SU-DHL-6 (cell line): Measurements from ENCODE around the gene ARHGAP26.

Experiments
- H2AFZ ChIP-seq: fragments of 200-600 bp; sonication (generic); 2 replicates; pipeline ENCODE4 v1.6.1; 2014; ENCODE audit warnings: low read depth, mild to moderate bottlenecking, moderate library complexity, mixed read lengths, antibody characterized with exemption, low read length; ENCODE audit not compliant: severe bottlenecking
- H3F3A ChIP-seq: fragments of 200-600 bp; shearing (Covaris generic); 2 replicates; pipeline ENCODE4 v1.6.0; 2016; ENCODE audit warnings: antibody characterized with exemption, mild to moderate bottlenecking; ENCODE audit not compliant: insufficient read depth
- H3K27ac ChIP-seq: fragments of 200-600 bp; sonication (generic); 2 replicates; pipeline ENCODE4 v1.5.1; 2016; ENCODE audit warnings: low read depth, mild to moderate bottlenecking, low read length, moderate library complexity, mixed read lengths
- H3K27me3 ChIP-seq: fragments of 200-600 bp; sonication (generic), shearing (Covaris generic); 2 replicates; pipeline ENCODE4 v1.6.0; 2014; ENCODE audit warnings: mild to moderate bottlenecking, low read length
- H3K36me3 ChIP-seq: fragments of 200-600 bp; sonication (generic); 2 replicates; pipeline ENCODE4 v1.6.1; 2014; ENCODE audit warnings: mild to moderate bottlenecking, low read length, mixed read lengths
- H3K4me2 ChIP-seq: fragments of 300-600, 200-600 bp; shearing (Covaris generic), sonication (generic); 2 replicates; pipeline ENCODE4 v1.6.0; 2014; ENCODE audit warnings: low read length, low read depth, mild to moderate bottlenecking; ENCODE audit not compliant: poor library complexity, severe bottlenecking
- H3K4me3 ChIP-seq: fragments of 200-600 bp; sonication (generic); 2 replicates; pipeline ENCODE4 v1.5.1; 2014; ENCODE audit warnings: antibody characterized with exemption, low read length, mild to moderate bottlenecking, mixed read lengths; ENCODE audit not compliant: insufficient read depth, poor library complexity, severe bottlenecking
- H3K79me2 ChIP-seq: fragments of 200-600 bp; sonication (generic); 2 replicates; pipeline ENCODE4 v1.6.1; 2014; ENCODE audit warnings: mild to moderate bottlenecking, low read length, moderate library complexity; ENCODE audit not compliant: insufficient read depth
- H3K9ac ChIP-seq: fragments of 200-600 bp; sonication (generic); 2 replicates; pipeline ENCODE4 v1.7.0; 2014; ENCODE audit warnings: mild to moderate bottlenecking, low read length
- H3K9me2 ChIP-seq: fragments of 200-600 bp; sonication (generic); replicated peaks from 2 replicates; pipeline ENCODE4 v1.6.1; 2014; ENCODE audit warnings: low read length; ENCODE audit not compliant: insufficient read depth
- H3K9me3 ChIP-seq: fragments of 200-600 bp; sonication (generic); 2 replicates; pipeline ENCODE4 v1.6.1; 2014; ENCODE audit warnings: low read length, mixed read lengths; ENCODE audit not compliant: insufficient read depth
- H4K20me1 ChIP-seq: fragments of 200-600 bp; sonication (generic); 2 replicates; pipeline ENCODE4 v1.6.1; 2014; ENCODE audit warnings: low read depth, mild to moderate bottlenecking, antibody characterized with exemption, low read length, moderate library complexity, mixed read lengths
- EZH2phosphoT487 ChIP-seq: fragments of 200-600 bp; sonication (generic), shearing (Covaris generic); conservative IDR thresholded peaks from 2 replicates; pipeline ENCODE4 v1.6.1; 2018; ENCODE audit warnings: mild to moderate bottlenecking, antibody characterized with exemption, low read length, moderate library complexity, mixed read lengths
- TF ChIP-seq, protein P1 (sequence below): fragments of 200-600 bp; sonication (generic); IDR thresholded peaks from one replicate; pipeline ENCODE4 v1.5.1; 2017; ENCODE audit warnings: antibody characterized with exemption, mild to moderate bottlenecking, low read length, moderate library complexity; ENCODE audit not compliant: insufficient read depth, poor library complexity, severe bottlenecking

The ARHGAP26 gene

GRCh38 chr5:143021595-143021994, 251.4 kb downstream of the ARHGAP26 start:
- TF ChIP-seq, protein P1, sequence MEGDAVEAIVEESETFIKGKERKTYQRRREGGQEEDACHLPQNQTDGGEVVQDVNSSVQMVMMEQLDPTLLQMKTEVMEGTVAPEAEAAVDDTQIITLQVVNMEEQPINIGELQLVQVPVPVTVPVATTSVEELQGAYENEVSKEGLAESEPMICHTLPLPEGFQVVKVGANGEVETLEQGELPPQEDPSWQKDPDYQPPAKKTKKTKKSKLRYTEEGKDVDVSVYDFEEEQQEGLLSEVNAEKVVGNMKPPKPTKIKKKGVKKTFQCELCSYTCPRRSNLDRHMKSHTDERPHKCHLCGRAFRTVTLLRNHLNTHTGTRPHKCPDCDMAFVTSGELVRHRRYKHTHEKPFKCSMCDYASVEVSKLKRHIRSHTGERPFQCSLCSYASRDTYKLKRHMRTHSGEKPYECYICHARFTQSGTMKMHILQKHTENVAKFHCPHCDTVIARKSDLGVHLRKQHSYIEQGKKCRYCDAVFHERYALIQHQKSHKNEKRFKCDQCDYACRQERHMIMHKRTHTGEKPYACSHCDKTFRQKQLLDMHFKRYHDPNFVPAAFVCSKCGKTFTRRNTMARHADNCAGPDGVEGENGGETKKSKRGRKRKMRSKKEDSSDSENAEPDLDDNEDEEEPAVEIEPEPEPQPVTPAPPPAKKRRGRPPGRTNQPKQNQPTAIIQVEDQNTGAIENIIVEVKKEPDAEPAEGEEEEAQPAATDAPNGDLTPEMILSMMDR: no peak
- TF ChIP-seq EZH2phosphoT487: no peak
- Histone ChIP-seq H3K36me3 (no peaks in the 10 kb centered on the region), H3K9me2 (no peaks in the 10 kb centered on the region), H3K79me2 (no peaks in the 10 kb centered on the region), H3F3A (no peaks in the 10 kb centered on the region), H3K27me3 (no peaks in the 10 kb centered on the region), H3K4me2 (no peak overlapping the region), H3K4me3 (no peak overlapping the region), H3K27ac (no peak overlapping the region), H2AFZ (no peak overlapping the region), H4K20me1 (no peaks in the 10 kb centered on the region), H3K9me3 (no peaks in the 10 kb centered on the region), H3K9ac (no peak overlapping the region)

- no peak overlapping the region for H3K4me2 ChIP-seq
- H2AFZ ChIP-seq: no peak overlapping the region
- H3K4me3 ChIP-seq: no peak overlapping the region
Measured at GRCh38 chr5:143023411-143024096, 253.4 kb downstream of the ARHGAP26 start.

DNA sequence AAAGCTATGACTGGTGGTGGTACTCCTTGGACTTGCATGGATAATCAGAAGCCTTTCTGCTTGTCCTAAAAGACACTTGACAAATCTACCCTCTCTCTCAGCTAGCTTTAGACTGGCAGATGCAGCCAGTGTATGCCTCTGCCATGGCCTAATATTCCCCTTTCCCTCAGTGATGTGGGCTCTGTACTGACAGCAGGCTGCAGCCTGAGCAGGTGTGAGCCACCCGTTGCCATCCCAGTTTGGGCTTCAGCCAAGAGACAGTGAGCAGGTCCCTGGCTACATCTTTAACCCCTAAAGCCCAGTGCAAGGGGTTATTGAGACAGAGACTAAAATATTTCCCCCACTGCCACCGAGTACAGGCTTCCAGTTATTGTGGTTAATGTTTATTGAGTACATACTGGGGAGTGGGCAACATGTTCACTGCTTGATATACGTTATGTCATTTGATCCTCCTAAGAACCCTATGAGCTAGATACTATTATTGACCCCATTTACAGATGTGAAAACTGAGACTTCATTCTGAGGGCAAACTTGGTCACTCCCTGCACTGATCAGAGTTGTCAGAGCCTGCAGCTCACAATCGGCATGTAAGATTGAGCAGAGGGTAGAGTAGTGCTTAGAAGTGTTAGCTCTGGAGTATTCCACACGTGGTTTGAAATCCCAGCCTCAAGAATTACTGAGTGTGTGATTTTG, 254.2 kb downstream of the ARHGAP26 start:
- no peak overlapping the region for H2AFZ ChIP-seq

More at GRCh38 chr5:143023411-143024096, 253.4 kb downstream of the ARHGAP26 start:
- no peak for TF ChIP-seq EZH2phosphoT487
- TF ChIP-seq, protein P1: no peak
- no peaks in the 10 kb centered on the region for H4K20me1 ChIP-seq
- H3K36me3 ChIP-seq: no peaks in the 10 kb centered on the region
- no peak overlapping the region for H3K27ac ChIP-seq
- H3K27me3 ChIP-seq: no peaks in the 10 kb centered on the region
- H3K79me2 ChIP-seq: no peaks in the 10 kb centered on the region
- no peaks in the 10 kb centered on the region for H3K9me2 ChIP-seq
- H3K9me3 ChIP-seq: no peaks in the 10 kb centered on the region
- no peak overlapping the region for H3K9ac ChIP-seq
- no peaks in the 10 kb centered on the region for H3F3A ChIP-seq

More for the DNA sequence above, 254.2 kb downstream of the ARHGAP26 start:
- Histone ChIP-seq H3K4me3 (no peak overlapping the region), H3K9me2 (no peaks in the 10 kb centered on the region), H3K79me2 (no peaks in the 10 kb centered on the region), H3K36me3 (no peaks in the 10 kb centered on the region), H4K20me1 (no peaks in the 10 kb centered on the region), H3F3A (no peaks in the 10 kb centered on the region), H3K9me3 (no peaks in the 10 kb centered on the region), H3K27me3 (no peaks in the 10 kb centered on the region), H3K4me2 (no peak overlapping the region), H3K27ac (no peak overlapping the region), H3K9ac (no peak overlapping the region)
- TF ChIP-seq, protein P1: no peak
- no peak for TF ChIP-seq EZH2phosphoT487
